ENCODE measurements around the gene KIF4A.

KIF4A gene

DNA sequence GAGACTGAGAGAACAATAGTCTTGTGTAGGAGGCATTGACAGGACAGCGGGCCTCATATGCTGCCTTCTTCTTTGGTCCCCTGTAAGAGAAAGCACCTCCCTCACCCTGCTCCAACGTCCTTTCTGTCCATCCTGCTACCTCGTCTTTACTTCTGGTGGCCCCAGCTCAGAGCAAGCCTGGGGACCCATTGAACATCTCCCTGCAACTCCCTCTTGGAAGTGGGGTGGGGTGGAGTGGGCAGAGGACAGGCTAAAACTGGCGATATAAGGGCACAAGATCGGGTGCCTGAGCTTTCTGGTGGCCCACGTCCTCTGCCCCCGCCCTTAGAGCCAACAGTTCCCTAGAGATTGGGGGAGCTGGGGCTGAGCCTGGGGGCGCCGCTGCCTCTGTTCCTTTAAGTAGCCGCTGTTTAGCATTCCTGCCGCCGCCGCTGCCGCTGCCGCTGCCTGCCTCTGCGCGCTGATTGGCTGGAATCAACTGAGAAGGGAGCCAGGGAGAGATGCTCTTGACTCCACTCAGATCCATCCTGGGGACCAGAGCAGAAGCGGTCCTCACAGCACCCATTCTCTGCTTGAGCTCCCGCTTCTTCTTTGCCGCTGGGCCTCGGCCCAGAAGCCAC lies 154.5 kb downstream of the KIF4A start, which contains the start of gene DLG3:
TSS of gene DLG3 (plus strand) at position 510 of the 620 bp plus-strand sequence. CDS start 367 bp downstream, outside the sequence.
- no peak for DNase-seq (ENCODE audit: low read depth)
- H3K4me3 ChIP-seq (ENCODE audit: low read length), result no peak within 1 kb of the TSS
- TF ChIP-seq, protein P1, sequence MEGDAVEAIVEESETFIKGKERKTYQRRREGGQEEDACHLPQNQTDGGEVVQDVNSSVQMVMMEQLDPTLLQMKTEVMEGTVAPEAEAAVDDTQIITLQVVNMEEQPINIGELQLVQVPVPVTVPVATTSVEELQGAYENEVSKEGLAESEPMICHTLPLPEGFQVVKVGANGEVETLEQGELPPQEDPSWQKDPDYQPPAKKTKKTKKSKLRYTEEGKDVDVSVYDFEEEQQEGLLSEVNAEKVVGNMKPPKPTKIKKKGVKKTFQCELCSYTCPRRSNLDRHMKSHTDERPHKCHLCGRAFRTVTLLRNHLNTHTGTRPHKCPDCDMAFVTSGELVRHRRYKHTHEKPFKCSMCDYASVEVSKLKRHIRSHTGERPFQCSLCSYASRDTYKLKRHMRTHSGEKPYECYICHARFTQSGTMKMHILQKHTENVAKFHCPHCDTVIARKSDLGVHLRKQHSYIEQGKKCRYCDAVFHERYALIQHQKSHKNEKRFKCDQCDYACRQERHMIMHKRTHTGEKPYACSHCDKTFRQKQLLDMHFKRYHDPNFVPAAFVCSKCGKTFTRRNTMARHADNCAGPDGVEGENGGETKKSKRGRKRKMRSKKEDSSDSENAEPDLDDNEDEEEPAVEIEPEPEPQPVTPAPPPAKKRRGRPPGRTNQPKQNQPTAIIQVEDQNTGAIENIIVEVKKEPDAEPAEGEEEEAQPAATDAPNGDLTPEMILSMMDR (conservative IDR thresholded peaks at IDR 0.05; ENCODE audit: low read depth, low read length), result no peak

DNA sequence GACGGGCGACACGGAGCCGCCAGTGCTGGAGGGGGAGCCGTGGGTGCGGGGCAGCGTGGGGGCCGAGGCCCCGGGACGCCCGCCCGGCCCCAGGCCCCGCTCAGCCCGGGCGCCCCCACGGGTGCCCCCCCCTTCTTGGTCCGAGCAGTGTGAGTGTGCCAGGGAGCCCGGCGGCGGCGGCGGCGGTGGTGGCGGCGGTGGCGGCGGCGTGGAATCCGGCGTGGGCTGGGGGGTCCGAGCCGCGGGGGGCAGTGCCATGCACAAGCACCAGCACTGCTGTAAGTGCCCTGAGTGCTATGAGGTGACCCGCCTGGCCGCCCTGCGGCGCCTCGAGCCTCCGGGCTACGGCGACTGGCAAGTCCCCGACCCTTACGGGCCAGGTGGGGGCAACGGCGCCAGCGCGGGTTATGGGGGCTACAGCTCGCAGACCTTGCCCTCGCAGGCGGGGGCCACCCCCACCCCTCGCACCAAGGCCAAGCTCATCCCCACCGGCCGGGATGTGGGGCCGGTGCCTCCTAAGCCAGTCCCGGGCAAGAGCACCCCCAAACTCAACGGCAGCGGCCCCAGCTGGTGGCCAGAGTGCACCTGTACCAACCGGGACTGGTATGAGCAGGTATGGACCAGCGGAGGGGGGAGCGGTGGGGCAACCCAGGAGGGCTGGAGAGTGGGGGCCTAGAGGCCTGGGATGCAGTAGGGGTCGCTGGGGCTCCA lies 155.2 kb downstream of the KIF4A start:
- TF ChIP-seq, protein P1 (conservative IDR thresholded peaks at IDR 0.05; ENCODE audit: low read depth, low read length), result no peak
- no peak overlapping the region for H3K4me3 ChIP-seq (ENCODE audit: low read length)

DNA sequence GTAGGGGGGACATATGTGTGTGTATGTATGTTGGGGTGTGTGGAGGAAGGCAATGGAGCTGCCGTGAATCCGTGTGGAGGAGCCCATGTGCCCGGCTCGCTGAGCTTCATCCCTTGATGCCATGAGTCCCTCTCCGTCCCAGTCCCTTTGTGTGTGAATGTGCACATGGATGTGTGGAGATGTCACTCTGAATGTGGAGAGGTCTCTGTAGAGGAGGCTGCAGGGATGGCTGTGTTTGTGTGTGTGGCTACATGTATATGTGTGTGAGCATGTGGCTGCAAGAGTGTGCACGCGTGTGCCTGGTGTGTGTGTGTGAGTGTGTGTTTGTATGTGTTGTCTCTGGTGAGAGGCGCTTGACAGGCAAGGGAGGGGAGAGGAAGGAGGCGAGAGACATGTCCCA lies 156.0 kb downstream of the KIF4A start:
- DNase-seq (ENCODE audit: low read depth), result no peak
- TF ChIP-seq, protein P1 (conservative IDR thresholded peaks at IDR 0.05; ENCODE audit: low read depth, low read length), result no peak
- H3K4me3 ChIP-seq (ENCODE audit: low read length), result no peak overlapping the region

More for the DNA sequence above, 155.2 kb downstream of the KIF4A start:
- DNase-seq (ENCODE audit: low read depth), result no peak

DNA sequence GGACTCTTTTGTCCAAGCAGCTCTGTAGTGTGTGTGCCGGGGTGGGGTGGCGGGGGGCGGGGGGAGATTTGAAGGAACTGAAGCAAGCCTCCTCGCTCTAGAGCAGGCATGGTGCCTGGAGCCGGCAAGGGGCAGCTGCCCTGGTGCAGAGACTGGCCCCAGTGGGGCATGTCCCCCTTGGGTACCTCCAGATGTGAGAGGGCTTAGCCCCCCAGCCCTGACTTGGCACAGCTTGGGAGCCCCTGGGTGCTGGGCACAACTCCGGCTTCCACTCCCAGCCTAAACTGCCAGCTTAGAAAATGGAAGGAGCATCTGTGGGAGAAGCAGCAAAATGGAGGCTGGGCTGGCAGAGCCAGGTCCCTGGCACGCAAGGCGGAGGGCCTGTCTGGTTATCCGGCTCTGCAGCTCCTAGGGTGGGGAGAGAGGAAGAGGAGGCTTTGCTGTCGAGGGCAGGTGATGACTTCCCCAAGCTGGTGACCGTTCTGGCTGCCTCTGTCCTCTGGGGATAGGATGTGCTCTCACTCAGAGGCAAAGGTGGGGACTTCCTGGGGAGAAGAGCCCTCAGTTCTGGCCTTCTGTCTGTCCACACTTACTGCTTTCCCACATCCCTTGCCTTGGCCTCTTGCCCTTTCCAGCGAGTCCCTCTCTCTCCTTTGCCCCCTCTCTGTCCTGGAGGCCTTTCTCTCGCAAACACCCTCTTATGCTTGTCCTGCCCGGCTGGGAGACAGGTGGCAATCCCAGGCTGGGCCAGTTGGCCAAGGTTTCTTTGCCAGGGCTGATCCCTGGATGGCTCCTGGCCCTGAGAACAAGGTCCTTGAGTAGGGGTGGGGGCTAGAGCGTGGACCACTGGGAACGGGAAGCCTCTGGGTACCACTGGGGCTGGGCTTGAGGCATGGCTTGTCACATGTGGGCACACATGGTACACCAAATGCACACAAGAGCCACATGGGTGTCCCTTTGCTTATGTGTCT lies 156.8 kb downstream of the KIF4A start:
- TF ChIP-seq, protein P1 (conservative IDR thresholded peaks at IDR 0.05; ENCODE audit: low read depth, low read length), result no peak
- no peak for DNase-seq (ENCODE audit: low read depth)
- H3K4me3 ChIP-seq (ENCODE audit: low read length), result no peak overlapping the region

DNA sequence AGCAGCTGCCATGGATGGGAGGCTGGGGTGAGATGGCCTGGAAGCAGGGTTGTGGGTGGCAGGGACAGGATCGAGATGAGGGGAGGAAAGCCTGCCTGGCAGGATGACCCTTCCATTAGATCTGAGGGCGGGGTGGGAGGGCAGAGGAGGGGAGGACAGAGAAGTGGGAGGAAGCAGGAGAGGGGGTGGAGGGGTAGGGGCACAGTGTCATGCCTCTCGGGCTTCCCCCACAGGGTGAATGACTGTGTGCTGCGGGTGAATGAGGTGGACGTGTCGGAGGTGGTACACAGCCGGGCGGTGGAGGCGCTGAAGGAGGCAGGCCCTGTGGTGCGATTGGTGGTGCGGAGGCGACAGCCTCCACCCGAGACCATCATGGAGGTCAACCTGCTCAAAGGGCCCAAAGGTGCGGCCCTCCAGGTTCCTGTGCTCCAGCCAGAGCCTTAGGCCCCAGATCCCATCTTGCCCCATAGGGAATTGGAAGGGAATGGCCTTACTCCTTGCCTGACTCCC lies 159.6 kb downstream of the KIF4A start:
- TF ChIP-seq, protein P1 (conservative IDR thresholded peaks at IDR 0.05; ENCODE audit: low read depth, low read length), result no peak

DNA sequence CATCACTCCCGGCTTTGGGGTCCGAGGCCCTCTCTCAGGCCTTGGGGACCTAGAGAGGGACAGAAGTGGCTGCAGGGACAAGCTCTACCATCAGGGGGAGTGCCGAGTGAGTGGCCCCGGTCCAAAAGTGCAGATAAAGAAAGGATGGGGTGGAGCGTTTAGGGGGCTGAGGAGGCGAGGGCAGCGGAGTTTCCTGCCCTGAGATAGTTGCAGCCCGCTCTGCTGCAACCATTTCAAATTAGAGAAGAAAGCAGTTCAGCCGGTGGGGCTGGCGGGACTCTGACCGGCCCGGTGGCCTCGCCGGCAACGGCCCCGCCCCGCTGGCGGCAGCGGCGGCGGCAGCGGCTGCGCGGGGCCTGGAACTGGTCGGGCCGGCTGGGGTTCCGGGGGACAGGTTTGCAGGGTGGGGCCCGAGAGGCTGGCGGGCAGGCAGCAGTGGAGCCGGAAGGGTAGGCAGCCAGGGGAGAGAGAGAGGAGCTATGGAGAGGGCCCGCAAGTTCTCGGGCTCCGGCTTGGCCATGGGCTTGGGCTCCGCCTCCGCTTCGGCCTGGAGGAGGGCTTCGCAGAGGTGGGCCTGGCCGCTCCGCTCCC lies 162.3 kb downstream of the KIF4A start:
- no peak for DNase-seq (ENCODE audit: low read depth)
- TF ChIP-seq, protein P1 (conservative IDR thresholded peaks at IDR 0.05; ENCODE audit: low read depth, low read length), result peak; percentile 69
- peak overlapping the region; percentile 55 for H3K4me3 ChIP-seq (ENCODE audit: low read length)

More for the DNA sequence above, 159.6 kb downstream of the KIF4A start:
- no peak overlapping the region for H3K4me3 ChIP-seq (ENCODE audit: low read length)
- DNase-seq (ENCODE audit: low read depth), result no peak

Measured in retinal pigment epithelial cell (primary cell).